NOMO-1 treated with DMSO at 0.1 percent for 48 hours (cell line): Measurements from ENCODE around the gene SYT11.
"Not testable (repeated sequence)": the region's sequence is repeated elsewhere in the genome, so short reads cannot be mapped to it uniquely, and the experiment has no call there.

Experiments used
- DNase-seq: peaks from one replicate; lab custom pipeline; 2025; ENCODE audit not compliant: unreplicated experiment; lab: John Stamatoyannopoulos, UW

SYT11 gene

GRCh38 chr1:155859881-155860871 is 809 bp downstream of the SYT11 start:
- peak; percentile 23 for DNase-seq

GRCh38 chr1:155860970-155861510 is 1.7 kb downstream of the SYT11 start:
- DNase-seq, result no peak

- no peak for DNase-seq
These were observed 2.5 kb downstream of the SYT11 start for GRCh38 chr1:155861896-155862295.

- DNase-seq, result no peak
These were observed 5.0 kb downstream of the SYT11 start for GRCh38 chr1:155864393-155864792.

- no peak for DNase-seq
These were observed 8.4 kb downstream of the SYT11 start for GRCh38 chr1:155867766-155868165.

GRCh38 chr1:155871390-155871789 is 12.0 kb downstream of the SYT11 start:
- no peak for DNase-seq

GRCh38 chr1:155872527-155872926 is 13.2 kb downstream of the SYT11 start:
- DNase-seq, result no peak

GRCh38 chr1:155873860-155874259 is 14.5 kb downstream of the SYT11 start:
- DNase-seq, result no peak

GRCh38 chr1:155877945-155878344 is 18.6 kb downstream of the SYT11 start:
- no peak for DNase-seq

GRCh38 chr1:155880251-155880650 is 20.9 kb downstream of the SYT11 start:
- DNase-seq, result no peak

- no peak for DNase-seq
These were observed 21.6 kb downstream of the SYT11 start for GRCh38 chr1:155880950-155881349.

GRCh38 chr1:155882235-155882634 is 22.9 kb downstream of the SYT11 start:
- DNase-seq, result peak; percentile 44

GRCh38 chr1:155882766-155883165 is 23.4 kb downstream of the SYT11 start:
- no peak for DNase-seq

- DNase-seq, result no peak
These were observed 24.9 kb downstream of the SYT11 start for GRCh38 chr1:155884031-155884960.

GRCh38 chr1:155884982-155885381 is 25.6 kb downstream of the SYT11 start:
- DNase-seq, result no peak

- DNase-seq, result no peak
These were observed 29.1 kb downstream of the SYT11 start for GRCh38 chr1:155888481-155888880.

GRCh38 chr1:155889566-155889965 is 30.2 kb downstream of the SYT11 start:
- no peak for DNase-seq

- DNase-seq, result no peak
These were observed 30.9 kb downstream of the SYT11 start for GRCh38 chr1:155890251-155890650.

GRCh38 chr1:155892796-155893195 is 33.4 kb downstream of the SYT11 start:
- no peak for DNase-seq

GRCh38 chr1:155893389-155894142 is 34.2 kb downstream of the SYT11 start:
- DNase-seq, result peak; percentile 39

- not testable (repeated sequence) for DNase-seq
These were observed 36.2 kb downstream of the SYT11 start for GRCh38 chr1:155895617-155896016.
